Measurements from ENCODE around the gene GABPB2.

- no peak for TF ChIP-seq POU2F2 (IDR thresholded peaks at IDR 0.05; ENCODE audit: low read depth, low read length)
- TF ChIP-seq POLR2AphosphoS5 (IDR thresholded peaks at IDR 0.05; ENCODE audit: low read depth, low read length): no peak
These were observed 76.0 kb downstream of the GABPB2 start, which contains the start of gene SEMA6C for GRCh38 chr1:151146412-151147131.
